GM12878 (cell line): ENCODE data around the gene DDRGK1. TPM values are rescaled to one million over a fixed set of nuclear protein-coding genes. Genes with fewer than 3 reads are reported as not detected.
A peak's percentile ranks its signal among the peaks of the same experiment; 100 is the strongest.

Experiments
- ATAC-seq: fragments of 200-7000 bp; cut with Tn5 transposase; 3 replicates; pipeline ENCODE4 v1.9.1; 2020; ENCODE audit warnings: mild to moderate bottlenecking, moderate library complexity
- Bru-seq: library from RNA; stranded (reverse); fragments of 400-500 nt; gene quantifications from one replicate; lab custom pipeline; 2021; lab: Mats Ljungman, UMichigan
- BruChase-seq, 2 experiments: library from RNA; stranded (reverse); fragments of 400-500 nt; gene quantifications; one replicate each; lab custom pipeline; 2021; lab: Mats Ljungman, UMichigan
- BruUV-seq: library from RNA; stranded (reverse); fragments of 400-500 nt; replicated peaks from 2 replicates; lab custom pipeline; 2021; lab: Mats Ljungman, UMichigan
- CTCF ChIA-PET: fragments of 300-600 bp; sonication (Branson Sonifier 250); formaldehyde crosslinking; extraction: SDS; loops from one replicate; lab custom pipeline; 2021; ENCODE audit warnings: inconsistent platforms; lab: Yijun Ruan, JAX
- POLR2A ChIA-PET: fragments of 350-600 bp; formaldehyde crosslinking; extraction: SDS; loops from one replicate; lab custom pipeline; 2021; ENCODE audit warnings: inconsistent platforms; lab: Charles Lee
- RAD21 ChIA-PET: fragments of 300-600 bp; sonication (Branson Sonifier 250); formaldehyde crosslinking; loops from one replicate; lab custom pipeline; 2023; ENCODE audit warnings: antibody characterized with exemption; ENCODE audit not compliant: unreplicated experiment; lab: Charles Lee
- SMC1A ChIA-PET: fragments of 300-600 bp; sonication (Branson Sonifier 250); formaldehyde crosslinking; loops from one replicate; lab custom pipeline; 2023; ENCODE audit not compliant: unreplicated experiment, uncharacterized antibody; lab: Charles Lee
- DNase-seq: peaks from one replicate; pipeline ENCODE4 v3.0.0-alpha.2; 2011; ENCODE audit warnings: low read depth, low spot score
- FAIRE-seq: peaks from 3 replicates; lab custom pipeline; 2011; peaks lifted over from hg19 to GRCh38; lab: Jason Lieb, UNC
- H2AFZ ChIP-seq: 2 replicates; pipeline ENCODE4 v1.6.0; 2011; ENCODE audit warnings: low read depth, low read length, control low read depth; ENCODE audit not compliant: control insufficient read depth
- H3K27ac ChIP-seq: 2 replicates; pipeline ENCODE4 v1.5.1; 2011; ENCODE audit warnings: control low read depth; ENCODE audit not compliant: control insufficient read depth, insufficient read depth
- H3K27me3 ChIP-seq, 2 experiments: replicated peaks in 1 of 2; 2 replicates each; pipeline versions ENCODE4 v1.6.0 to v1.6.1; 2011; ENCODE audit warnings: low read length in 1 of 2; ENCODE audit not compliant: control insufficient read depth in 2 of 2, insufficient read depth in 2 of 2
- H3K36me3 ChIP-seq, 2 experiments: 2 replicates each; pipeline ENCODE4 v1.5.1; 2011; ENCODE audit warnings: low read length in 1 of 2; ENCODE audit not compliant: control insufficient read depth in 2 of 2, insufficient read depth in 2 of 2
- H3K4me1 ChIP-seq: 2 replicates; pipeline ENCODE4 v1.6.1; 2011; ENCODE audit warnings: mild to moderate bottlenecking, low read length, moderate library complexity, mixed read lengths; ENCODE audit not compliant: control insufficient read depth, insufficient read depth
- H3K4me2 ChIP-seq: 2 replicates; pipeline ENCODE4 v1.6.0; 2011; ENCODE audit warnings: control low read depth; ENCODE audit not compliant: control insufficient read depth, insufficient read depth
- H3K4me3 ChIP-seq: fragments of 200-600 bp; sonication (generic); 2 replicates; pipeline ENCODE4 v1.5.1; 2016
- H3K79me2 ChIP-seq: 2 replicates; pipeline ENCODE4 v1.6.0; 2011; ENCODE audit warnings: low read length; ENCODE audit not compliant: control insufficient read depth, insufficient read depth
- H3K9ac ChIP-seq: 2 replicates; pipeline ENCODE4 v1.8.0; 2011; ENCODE audit warnings: low read length, control low read depth, mixed read lengths; ENCODE audit not compliant: control insufficient read depth, insufficient read depth
- H3K9me3 ChIP-seq: replicated peaks from 3 replicates; pipeline ENCODE4 v1.5.1; 2011; ENCODE audit warnings: mild to moderate bottlenecking, low read length; ENCODE audit not compliant: control insufficient read depth, insufficient read depth
- H4K20me1 ChIP-seq: 2 replicates; pipeline ENCODE4 v1.6.0; 2011; ENCODE audit not compliant: control insufficient read depth, insufficient read depth
- E2F8 ChIP-seq: fragments of 450-650 bp; IDR thresholded peaks from 2 replicates; pipeline ENCODE4 v1.6.1; 2018; ENCODE audit warnings: mild to moderate bottlenecking, low read depth, moderate library complexity; ENCODE audit not compliant: partially characterized antibody
- EGR1 ChIP-seq, 2 experiments: IDR thresholded peaks; 1 replicate in 1 of 2; 2 replicates in 1 of 2; pipeline ENCODE4 v1.6.1; 2011 to 2012; ENCODE audit warnings: low read depth in 2 of 2, low read length in 2 of 2, borderline replicate concordance in 1 of 2, mild to moderate bottlenecking in 1 of 2, moderate library complexity in 1 of 2
- HDGF ChIP-seq: fragments of 450-650 bp; IDR thresholded peaks from 2 replicates; pipeline ENCODE4 v1.6.1; 2016; ENCODE audit warnings: antibody characterized with exemption
- IKZF1 ChIP-seq: fragments of 450-650 bp; conservative IDR thresholded peaks from 2 replicates; pipeline ENCODE4 v1.6.1; 2017; ENCODE audit warnings: antibody characterized with exemption, mild to moderate bottlenecking
- NBN ChIP-seq: fragments of 450-650 bp; IDR thresholded peaks from 2 replicates; pipeline ENCODE4 v1.6.1; 2016
- POLR2AphosphoS2 ChIP-seq: IDR thresholded peaks from 2 replicates; pipeline ENCODE4 v1.6.1; 2011; ENCODE audit warnings: low read depth, mild to moderate bottlenecking, low read length, improper control_type of control experiment, moderate library complexity
- WGBS: methylation state at CpG from one replicate; pipeline ENCODE4 v1.1.6; 2016; ENCODE audit warnings: low lambda C conversion rate; ENCODE audit not compliant: insufficient replicate concordance, insufficient coverage; ENCODE audit errors: missing lambda C conversion rate; 5-methylcytosine and 5-hydroxymethylcytosine counted together
- in situ Hi-C: fragments of 300-500 bp; cut with MboI; formaldehyde crosslinking; loops from 9 replicates; pipeline ENCODE4 v1.14.3; 2018; ENCODE audit warnings: mixed read lengths
- intact Hi-C: fragments of 100-400 bp; cut with micrococcal nuclease; formaldehyde crosslinking; loops from one replicate; pipeline ENCODE4 v1.14.2; 2022; ENCODE audit not compliant: unreplicated experiment
- long read RNA-seq, 2 experiments: library from polyadenylated mRNA; unstranded; transcript quantifications; one replicate each; pipeline ENCODE4 v2.0.0, GENCODE V29; 2019 to 2020
- polyA minus RNA-seq, 3 experiments: library from RNA; depleted of rRNA, polyadenylated mRNA; stranded (reverse); fragments of >200 nt; gene quantifications; 2 replicates each; pipeline ENCODE4 v1.2.3, GENCODE V29; 2011
- polyA plus RNA-seq, 11 experiments: library from polyadenylated mRNA; depleted of rRNA in 4 of 11; unstranded in 6 of 11; stranded (reverse) in 5 of 11; fragments of >200 nt; fragmentation: Nextera tagmentation in 4 of 11; fragmentation: Illumina TruSeq in 1 of 11; extraction: Ambion mirVana in 4 of 11; extraction: Trizol in 1 of 11; gene quantifications; 1 replicate in 1 of 11; 2 replicates in 10 of 11; pipeline versions ENCODE4 v1.2.1 to v1.2.3, GENCODE V29; 2011 to 2016; ENCODE audit warnings: inconsistent platforms in 2 of 11, missing spikeins in 2 of 11, low read depth in 1 of 11
- total RNA-seq, 4 experiments: library from RNA; depleted of rRNA in 3 of 4; stranded (reverse); fragments of >200 nt in 3 of 4; fragmentation: Illumina TruSeq in 1 of 4; extraction: Trizol in 1 of 4; gene quantifications; 2 replicates each; pipeline versions ENCODE4 v1.2.1 to v1.2.3, GENCODE V29; 2013 to 2021
- TF ChIP-seq, protein P1 (sequence below): fragments of 150-350 bp; IDR thresholded peaks from 2 replicates; pipeline ENCODE4 v1.6.1; 2014; ENCODE audit warnings: mild to moderate bottlenecking, low read depth, low read length
- TF ChIP-seq, protein P2 (sequence below): fragments of 450-650 bp; IDR thresholded peaks from 2 replicates; pipeline ENCODE4 v1.6.1; 2017; ENCODE audit warnings: mild to moderate bottlenecking

The DDRGK1 gene
- total RNA-seq (2013; cell fraction: nucleolus; rRNA removed) = 81.6 and 86.8 TPM in 2 replicates
- total RNA-seq (2014; rRNA removed) = 38.7 and 41.1 TPM in 2 replicates
- 28.3 and 31.2 TPM in 2 replicates for total RNA-seq (2014; rRNA removed; fragmentation: Illumina TruSeq; extraction: Trizol)
- total RNA-seq (2021) = 40.2 and 55.2 TPM in 2 replicates
- 25.0 TPM for polyA plus RNA-seq (2011; ENCODE audit: low read depth)
- 27.8 and 40.7 TPM in 2 replicates for polyA plus RNA-seq (2011; rRNA removed)
- polyA plus RNA-seq (2011; cell fraction: cytosol; rRNA removed) = 40.9 and 41.6 TPM in 2 replicates
- 77.0 and 80.1 TPM in 2 replicates for polyA plus RNA-seq (2011; cell fraction: nucleus; rRNA removed)
- 34.0 and 39.2 TPM in 2 replicates for polyA plus RNA-seq (2012)
- polyA plus RNA-seq (2014; fragmentation: Illumina TruSeq; extraction: Trizol) = 9.5 and 21.0 TPM in 2 replicates
- 1 to 10 TPM; 4.0 to 8.9 TPM for polyA plus RNA-seq (2014; fragmentation: Nextera tagmentation; extraction: Ambion mirVana)
- polyA plus RNA-seq (2014; rRNA removed) = 40.8 and 45.0 TPM in 2 replicates
- 10 to 100 TPM; 42.0 to 49.5 TPM for polyA plus RNA-seq (2016; fragmentation: Nextera tagmentation; extraction: Ambion mirVana)
- polyA minus RNA-seq (2011; rRNA and poly(A)+ RNA removed) = 14.2 and 17.7 TPM in 2 replicates
- polyA minus RNA-seq (2011; cell fraction: cytosol; rRNA and poly(A)+ RNA removed) = 10.0 and 19.3 TPM in 2 replicates
- polyA minus RNA-seq (2011; cell fraction: nucleus; rRNA and poly(A)+ RNA removed) = 10.9 and 14.4 TPM in 2 replicates
- percentile 78 among the genes with signal in this experiment for Bru-seq, nascent RNA
- percentile 89 among the genes with signal in this experiment for BruChase-seq, experiment 1, labeled RNA remaining after a 6-hour chase
- BruChase-seq, experiment 2, labeled RNA remaining after a 2-hour chase = percentile 82 among the genes with signal in this experiment
- long read RNA-seq, experiment 1, transcript DDRGK1-201 (9 exons, 1,306 nt) = major isoform, 52 of 60 reads
- long read RNA-seq, experiment 1, partial matches to known transcripts = 0 of 60 reads
- long read RNA-seq, experiment 1, other reads (novel, unspliced or antisense) = 8 of 60 reads
- long read RNA-seq, experiment 2, transcript DDRGK1-201 (9 exons, 1,306 nt) = major isoform, 11 of 14 reads
- long read RNA-seq, experiment 2, partial matches to known transcripts = 1 of 14 reads
- long read RNA-seq, experiment 2, other reads (novel, unspliced or antisense) = 1 of 14 reads

GRCh38 chr20:3204124-3204794 lies at the start of gene DDRGK1:
Gene DDRGK1 (minus strand): TSS chr20:3204682. CDS start chr20:3204627, 55 bp downstream.
- peak; percentile 90 for ATAC-seq
- intact Hi-C loops (loop anchor here (10.0 kb wide), 1 partner anchor 159 kb away; the partner anchor contains the start of genes GNRH2 and MRPS26), in situ Hi-C loops (no loop called here)
- under 1% methylated on average over 48 of the region's 48 CpGs for WGBS
- RAD21 ChIA-PET = no interaction called here
- Histone ChIP-seq H3K9ac (peak within 1 kb of the TSS; percentile 94), H3K27me3 (no peaks in the 10 kb centered on the region), H3K9me3 (no peaks in the 10 kb centered on the region), H3K4me2 (peak within 1 kb of the TSS; percentile 89), H3K36me3 (peaks cover 5 to 8% of the 10 kb centered on the region in 2 experiments; a peak in 3 of 4 replicates), H2AFZ (peak within 1 kb of the TSS; percentile 99), H3K4me3 (peak within 1 kb of the TSS; percentile 89), H3K4me1 (peaks cover 4% of the 10 kb centered on the region), H3K27ac (peak within 1 kb of the TSS; percentile 90), H3K79me2 (peaks cover 30% of the 10 kb centered on the region), H4K20me1 (no peaks in the 10 kb centered on the region)
- SMC1A ChIA-PET = interaction anchor here (0.6 kb wide), 1 partner anchor 15 kb away, joined by 4 read pairs; no protein-coding TSS in a partner anchor
- POLR2A ChIA-PET = interaction anchor here (0.7 to 1.4 kb wide), 2 partner anchors 47 to 290 kb away, joined by 3 to 7 read pairs; no protein-coding TSS in a partner anchor
- FAIRE-seq = peak; percentile 84
- BruUV-seq = no TSS peak
- CTCF ChIA-PET = interaction anchor here (0.7 to 1.6 kb wide), 4 partner anchors 15 to 278 kb away, joined by 3 to 7 read pairs (median 5); no protein-coding TSS in a partner anchor
- peak; percentile 65 for DNase-seq
- TF ChIP-seq E2F8 = no peak
- TF ChIP-seq, protein P1, sequence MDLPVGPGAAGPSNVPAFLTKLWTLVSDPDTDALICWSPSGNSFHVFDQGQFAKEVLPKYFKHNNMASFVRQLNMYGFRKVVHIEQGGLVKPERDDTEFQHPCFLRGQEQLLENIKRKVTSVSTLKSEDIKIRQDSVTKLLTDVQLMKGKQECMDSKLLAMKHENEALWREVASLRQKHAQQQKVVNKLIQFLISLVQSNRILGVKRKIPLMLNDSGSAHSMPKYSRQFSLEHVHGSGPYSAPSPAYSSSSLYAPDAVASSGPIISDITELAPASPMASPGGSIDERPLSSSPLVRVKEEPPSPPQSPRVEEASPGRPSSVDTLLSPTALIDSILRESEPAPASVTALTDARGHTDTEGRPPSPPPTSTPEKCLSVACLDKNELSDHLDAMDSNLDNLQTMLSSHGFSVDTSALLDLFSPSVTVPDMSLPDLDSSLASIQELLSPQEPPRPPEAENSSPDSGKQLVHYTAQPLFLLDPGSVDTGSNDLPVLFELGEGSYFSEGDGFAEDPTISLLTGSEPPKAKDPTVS = no peak
- TF ChIP-seq NBN = 0 out of 2 replicates have a peak, but pooled peaks have one; percentile 33
- TF ChIP-seq, protein P2, sequence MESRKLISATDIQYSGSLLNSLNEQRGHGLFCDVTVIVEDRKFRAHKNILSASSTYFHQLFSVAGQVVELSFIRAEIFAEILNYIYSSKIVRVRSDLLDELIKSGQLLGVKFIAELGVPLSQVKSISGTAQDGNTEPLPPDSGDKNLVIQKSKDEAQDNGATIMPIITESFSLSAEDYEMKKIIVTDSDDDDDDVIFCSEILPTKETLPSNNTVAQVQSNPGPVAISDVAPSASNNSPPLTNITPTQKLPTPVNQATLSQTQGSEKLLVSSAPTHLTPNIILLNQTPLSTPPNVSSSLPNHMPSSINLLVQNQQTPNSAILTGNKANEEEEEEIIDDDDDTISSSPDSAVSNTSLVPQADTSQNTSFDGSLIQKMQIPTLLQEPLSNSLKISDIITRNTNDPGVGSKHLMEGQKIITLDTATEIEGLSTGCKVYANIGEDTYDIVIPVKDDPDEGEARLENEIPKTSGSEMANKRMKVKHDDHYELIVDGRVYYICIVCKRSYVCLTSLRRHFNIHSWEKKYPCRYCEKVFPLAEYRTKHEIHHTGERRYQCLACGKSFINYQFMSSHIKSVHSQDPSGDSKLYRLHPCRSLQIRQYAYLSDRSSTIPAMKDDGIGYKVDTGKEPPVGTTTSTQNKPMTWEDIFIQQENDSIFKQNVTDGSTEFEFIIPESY = no peak
- peak; percentile 49; the same call in 1 of the 2 replicates for TF ChIP-seq POLR2AphosphoS2
- no peak for TF ChIP-seq EGR1 (IDR thresholded peaks at IDR 0.05; ENCODE audit: borderline replicate concordance in 1 of 2, low read depth in 2 of 2, low read length in 2 of 2)
- peak; percentile 100 for TF ChIP-seq IKZF1
- 0 out of 2 replicates have a peak, but pooled peaks have one; percentile 14 for TF ChIP-seq HDGF
